HL-60 (cell line): ENCODE results near the gene ARHGAP20.

Source experiments
- DNase-seq, 2 experiments: peaks; one replicate each; pipeline ENCODE4 v3.0.0-alpha.2; 2010 to 2020; ENCODE audit warnings: low read depth in 1 of 2, low spot score in 1 of 2
- H3K27ac ChIP-seq: fragments of 250-450 bp; sonication (Bioruptor Pico); replicated peaks from 2 replicates; pipeline ENCODE4 v1.5.1; 2020; ENCODE audit warnings: mild to moderate bottlenecking, moderate library complexity
- H3K27me3 ChIP-seq: fragments of 250-450 bp; sonication (Bioruptor Pico); 2 replicates; pipeline ENCODE4 v1.5.1; 2021; ENCODE audit warnings: mild to moderate bottlenecking, moderate library complexity; ENCODE audit not compliant: insufficient read depth, poor library complexity, severe bottlenecking
- H3K4me3 ChIP-seq: replicated peaks from 2 replicates; pipeline ENCODE4 v1.5.1; 2011; ENCODE audit warnings: mild to moderate bottlenecking, control low read depth, low read length; ENCODE audit not compliant: insufficient read depth
- GABPA ChIP-seq: IDR thresholded peaks from 2 replicates; pipeline ENCODE4 v1.6.1; 2012; ENCODE audit warnings: low read depth
- POLR2AphosphoS5 ChIP-seq: IDR thresholded peaks from 2 replicates; pipeline ENCODE4 v1.6.1; 2012; ENCODE audit warnings: low read depth
- SPI1 ChIP-seq: IDR thresholded peaks from 2 replicates; pipeline ENCODE4 v1.6.1; 2012; ENCODE audit warnings: low read depth, mild to moderate bottlenecking, borderline replicate concordance
- TF ChIP-seq, protein P1 (sequence below): IDR thresholded peaks from one replicate; pipeline ENCODE4 v1.5.1; 2011; ENCODE audit warnings: low read length, control low read depth, inconsistent platforms; ENCODE audit not compliant: insufficient read depth
- TF ChIP-seq, protein P2 (sequence below): IDR thresholded peaks from 2 replicates; pipeline ENCODE4 v1.6.1; 2012; ENCODE audit warnings: low read depth; ENCODE audit not compliant: insufficient replicate concordance

ARHGAP20 gene

DNA sequence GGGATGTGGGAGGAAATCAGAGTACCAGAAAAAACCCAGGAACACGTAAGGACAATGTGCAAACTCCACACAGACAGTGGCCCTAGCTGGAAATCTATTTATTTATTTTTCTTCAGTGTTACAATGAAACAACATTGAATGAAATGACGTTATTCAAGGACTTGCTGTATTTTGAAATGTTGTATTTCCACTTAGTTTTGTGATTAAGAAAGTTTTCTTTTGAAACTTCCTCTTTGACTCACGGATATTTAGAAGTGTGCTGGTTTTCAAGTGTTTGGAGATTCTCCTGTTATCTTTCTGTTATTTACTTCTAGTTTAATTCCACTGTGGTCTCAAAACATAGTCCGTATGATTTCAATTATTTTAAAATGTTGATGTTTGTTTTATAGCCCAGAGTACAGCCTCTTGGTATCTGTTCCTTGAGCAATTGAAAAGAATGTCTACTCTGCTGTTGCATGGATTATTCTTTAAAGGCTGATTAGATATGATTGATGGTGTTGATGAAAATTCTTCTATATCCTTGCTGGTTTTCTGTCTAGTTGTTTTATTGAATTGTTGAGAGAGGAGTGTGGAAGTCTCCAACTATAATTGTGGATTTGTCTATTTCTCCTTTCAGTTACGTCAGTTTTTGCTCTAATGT lies 141.0 kb downstream of the ARHGAP20 start:
- no peak for DNase-seq
- Histone ChIP-seq H3K27ac (no peak overlapping the region), H3K4me3 (no peak overlapping the region), H3K27me3 (no peaks in the 10 kb centered on the region)
- TF ChIP-seq GABPA = no peak
- TF ChIP-seq, protein P1, sequence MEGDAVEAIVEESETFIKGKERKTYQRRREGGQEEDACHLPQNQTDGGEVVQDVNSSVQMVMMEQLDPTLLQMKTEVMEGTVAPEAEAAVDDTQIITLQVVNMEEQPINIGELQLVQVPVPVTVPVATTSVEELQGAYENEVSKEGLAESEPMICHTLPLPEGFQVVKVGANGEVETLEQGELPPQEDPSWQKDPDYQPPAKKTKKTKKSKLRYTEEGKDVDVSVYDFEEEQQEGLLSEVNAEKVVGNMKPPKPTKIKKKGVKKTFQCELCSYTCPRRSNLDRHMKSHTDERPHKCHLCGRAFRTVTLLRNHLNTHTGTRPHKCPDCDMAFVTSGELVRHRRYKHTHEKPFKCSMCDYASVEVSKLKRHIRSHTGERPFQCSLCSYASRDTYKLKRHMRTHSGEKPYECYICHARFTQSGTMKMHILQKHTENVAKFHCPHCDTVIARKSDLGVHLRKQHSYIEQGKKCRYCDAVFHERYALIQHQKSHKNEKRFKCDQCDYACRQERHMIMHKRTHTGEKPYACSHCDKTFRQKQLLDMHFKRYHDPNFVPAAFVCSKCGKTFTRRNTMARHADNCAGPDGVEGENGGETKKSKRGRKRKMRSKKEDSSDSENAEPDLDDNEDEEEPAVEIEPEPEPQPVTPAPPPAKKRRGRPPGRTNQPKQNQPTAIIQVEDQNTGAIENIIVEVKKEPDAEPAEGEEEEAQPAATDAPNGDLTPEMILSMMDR = no peak
- no peak for TF ChIP-seq POLR2AphosphoS5
- no peak for TF ChIP-seq SPI1
- TF ChIP-seq, protein P2, sequence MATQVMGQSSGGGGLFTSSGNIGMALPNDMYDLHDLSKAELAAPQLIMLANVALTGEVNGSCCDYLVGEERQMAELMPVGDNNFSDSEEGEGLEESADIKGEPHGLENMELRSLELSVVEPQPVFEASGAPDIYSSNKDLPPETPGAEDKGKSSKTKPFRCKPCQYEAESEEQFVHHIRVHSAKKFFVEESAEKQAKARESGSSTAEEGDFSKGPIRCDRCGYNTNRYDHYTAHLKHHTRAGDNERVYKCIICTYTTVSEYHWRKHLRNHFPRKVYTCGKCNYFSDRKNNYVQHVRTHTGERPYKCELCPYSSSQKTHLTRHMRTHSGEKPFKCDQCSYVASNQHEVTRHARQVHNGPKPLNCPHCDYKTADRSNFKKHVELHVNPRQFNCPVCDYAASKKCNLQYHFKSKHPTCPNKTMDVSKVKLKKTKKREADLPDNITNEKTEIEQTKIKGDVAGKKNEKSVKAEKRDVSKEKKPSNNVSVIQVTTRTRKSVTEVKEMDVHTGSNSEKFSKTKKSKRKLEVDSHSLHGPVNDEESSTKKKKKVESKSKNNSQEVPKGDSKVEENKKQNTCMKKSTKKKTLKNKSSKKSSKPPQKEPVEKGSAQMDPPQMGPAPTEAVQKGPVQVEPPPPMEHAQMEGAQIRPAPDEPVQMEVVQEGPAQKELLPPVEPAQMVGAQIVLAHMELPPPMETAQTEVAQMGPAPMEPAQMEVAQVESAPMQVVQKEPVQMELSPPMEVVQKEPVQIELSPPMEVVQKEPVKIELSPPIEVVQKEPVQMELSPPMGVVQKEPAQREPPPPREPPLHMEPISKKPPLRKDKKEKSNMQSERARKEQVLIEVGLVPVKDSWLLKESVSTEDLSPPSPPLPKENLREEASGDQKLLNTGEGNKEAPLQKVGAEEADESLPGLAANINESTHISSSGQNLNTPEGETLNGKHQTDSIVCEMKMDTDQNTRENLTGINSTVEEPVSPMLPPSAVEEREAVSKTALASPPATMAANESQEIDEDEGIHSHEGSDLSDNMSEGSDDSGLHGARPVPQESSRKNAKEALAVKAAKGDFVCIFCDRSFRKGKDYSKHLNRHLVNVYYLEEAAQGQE = no peak

DNA sequence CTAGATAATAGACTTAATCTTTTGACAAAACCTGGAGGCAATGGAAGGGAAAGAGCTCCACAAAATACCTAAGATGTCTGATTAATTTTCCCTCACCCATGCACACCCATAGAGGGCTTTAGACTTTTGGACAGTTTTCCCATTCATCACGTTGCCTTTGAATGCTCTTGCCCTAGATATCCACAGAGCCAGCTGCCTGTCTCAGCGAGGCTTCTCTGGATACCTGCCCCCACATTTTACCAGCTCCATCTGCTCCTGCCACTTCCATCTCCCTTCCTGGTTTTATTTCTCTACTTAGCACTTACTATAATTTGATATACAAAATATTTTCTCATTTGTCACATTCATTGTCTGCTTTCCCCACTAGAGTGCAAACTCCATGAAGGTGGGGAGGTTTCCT lies 145.7 kb downstream of the ARHGAP20 start:
- no peak overlapping the region for H3K4me3 ChIP-seq
- no peak for DNase-seq
- no peaks in the 10 kb centered on the region for H3K27me3 ChIP-seq
- no peak overlapping the region for H3K27ac ChIP-seq
- TF ChIP-seq, protein P2 = no peak
- TF ChIP-seq POLR2AphosphoS5 (no peak), SPI1 (no peak), GABPA (no peak)
- TF ChIP-seq, protein P1 = no peak

DNA sequence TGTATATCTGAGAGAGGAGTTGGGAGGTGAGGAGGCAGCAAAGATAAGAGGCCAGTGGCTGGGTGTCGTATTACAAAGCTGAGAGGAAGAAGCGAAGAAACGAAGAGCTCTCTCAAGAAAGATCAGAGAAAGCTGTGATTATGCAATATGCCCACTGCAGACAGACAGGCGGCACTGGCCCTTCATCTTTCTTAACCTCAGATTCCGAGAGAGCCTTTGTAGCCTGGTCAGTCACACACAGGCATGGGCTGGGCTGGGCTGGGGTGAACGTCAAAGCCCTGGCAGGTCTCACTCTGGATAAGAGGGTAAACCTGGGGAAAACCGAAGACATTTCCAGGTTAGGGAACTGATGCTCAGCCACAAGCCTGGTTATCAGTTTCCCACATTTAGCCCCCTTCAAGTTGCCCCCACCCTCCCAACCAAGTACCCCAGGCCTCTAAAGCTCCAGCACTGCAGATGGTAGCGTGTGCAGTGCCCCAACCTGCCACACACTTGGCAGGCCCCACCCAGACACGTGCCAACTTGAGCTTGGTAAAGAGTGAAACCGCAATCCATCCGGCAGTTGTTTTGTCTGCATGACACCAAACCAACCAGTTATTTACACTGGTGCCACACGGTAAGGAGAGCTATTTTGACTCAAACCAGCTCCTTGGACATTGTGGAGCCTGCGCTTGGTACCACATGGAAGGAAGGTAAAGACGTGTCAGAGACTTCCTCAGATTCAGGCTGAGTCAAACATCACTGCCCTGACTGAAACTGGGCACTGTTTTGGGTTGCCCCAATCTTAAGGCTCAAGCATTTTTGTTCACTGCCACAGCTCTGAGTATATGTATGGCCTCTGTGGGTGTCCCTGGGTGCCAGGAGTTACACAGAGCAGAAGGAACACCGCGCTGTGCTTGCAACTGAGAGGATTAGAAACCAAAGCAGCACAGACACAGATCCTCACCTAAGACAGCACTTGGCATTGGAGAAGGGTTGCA lies 146.6 kb downstream of the ARHGAP20 start:
- Histone ChIP-seq H3K27ac (no peak overlapping the region), H3K4me3 (no peak overlapping the region), H3K27me3 (no peaks in the 10 kb centered on the region)
- DNase-seq = peak; percentile 4 to 15
- TF ChIP-seq POLR2AphosphoS5 (no peak), GABPA (no peak), SPI1 (no peak)
- TF ChIP-seq, protein P2 = no peak
- TF ChIP-seq, protein P1 = no peak
